ENCODE data around the gene CD69. TPM values are rescaled to one million over a fixed set of nuclear protein-coding genes. Genes with fewer than 3 reads are reported as not detected.

The CD69 gene
- total RNA-seq, 4 donors from 2014 or later: 0.47 to 2.6 (median 1.1) TPM

DNA sequence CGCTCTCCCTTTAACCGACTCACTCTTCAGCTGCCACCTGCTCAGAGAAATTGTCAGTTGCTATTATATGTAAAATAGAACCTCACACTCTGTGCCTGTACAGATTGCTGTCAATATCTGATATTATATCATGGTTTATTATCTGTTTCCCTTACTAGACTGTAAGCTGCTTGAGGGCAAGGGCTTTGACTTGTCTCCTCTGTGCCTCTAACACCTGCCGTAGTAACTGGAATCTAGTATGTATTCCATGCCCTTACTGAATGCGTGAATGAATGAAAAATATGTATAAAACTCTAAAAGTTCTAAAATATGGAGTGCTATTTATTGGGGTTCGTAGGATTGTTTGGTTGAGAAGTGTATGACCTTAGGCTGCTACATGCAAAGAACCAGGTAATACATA lies 1.7 kb upstream of the CD69 start:
- peaks cover 11% of the 10 kb centered on the region for H3K27me3 ChIP-seq
- no peaks in the 10 kb centered on the region for H3K9me3 ChIP-seq
- no peak overlapping the region for H3K4me3 ChIP-seq
- 96 to 100% methylated on average over 5 of the region's 5 CpGs for WGBS, 2 donors (ENCODE audit: low coverage in 1 of 2)
- TF ChIP-seq POLR2A (IDR thresholded peaks at IDR 0.05): no peak
- TF ChIP-seq, protein P1, sequence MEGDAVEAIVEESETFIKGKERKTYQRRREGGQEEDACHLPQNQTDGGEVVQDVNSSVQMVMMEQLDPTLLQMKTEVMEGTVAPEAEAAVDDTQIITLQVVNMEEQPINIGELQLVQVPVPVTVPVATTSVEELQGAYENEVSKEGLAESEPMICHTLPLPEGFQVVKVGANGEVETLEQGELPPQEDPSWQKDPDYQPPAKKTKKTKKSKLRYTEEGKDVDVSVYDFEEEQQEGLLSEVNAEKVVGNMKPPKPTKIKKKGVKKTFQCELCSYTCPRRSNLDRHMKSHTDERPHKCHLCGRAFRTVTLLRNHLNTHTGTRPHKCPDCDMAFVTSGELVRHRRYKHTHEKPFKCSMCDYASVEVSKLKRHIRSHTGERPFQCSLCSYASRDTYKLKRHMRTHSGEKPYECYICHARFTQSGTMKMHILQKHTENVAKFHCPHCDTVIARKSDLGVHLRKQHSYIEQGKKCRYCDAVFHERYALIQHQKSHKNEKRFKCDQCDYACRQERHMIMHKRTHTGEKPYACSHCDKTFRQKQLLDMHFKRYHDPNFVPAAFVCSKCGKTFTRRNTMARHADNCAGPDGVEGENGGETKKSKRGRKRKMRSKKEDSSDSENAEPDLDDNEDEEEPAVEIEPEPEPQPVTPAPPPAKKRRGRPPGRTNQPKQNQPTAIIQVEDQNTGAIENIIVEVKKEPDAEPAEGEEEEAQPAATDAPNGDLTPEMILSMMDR (IDR thresholded peaks at IDR 0.05): no peak
- H3K27ac ChIP-seq: no peak overlapping the region
- no peaks in the 10 kb centered on the region for H3K36me3 ChIP-seq
- no peaks in the 10 kb centered on the region for H3K4me1 ChIP-seq
- ATAC-seq: no peak

DNA sequence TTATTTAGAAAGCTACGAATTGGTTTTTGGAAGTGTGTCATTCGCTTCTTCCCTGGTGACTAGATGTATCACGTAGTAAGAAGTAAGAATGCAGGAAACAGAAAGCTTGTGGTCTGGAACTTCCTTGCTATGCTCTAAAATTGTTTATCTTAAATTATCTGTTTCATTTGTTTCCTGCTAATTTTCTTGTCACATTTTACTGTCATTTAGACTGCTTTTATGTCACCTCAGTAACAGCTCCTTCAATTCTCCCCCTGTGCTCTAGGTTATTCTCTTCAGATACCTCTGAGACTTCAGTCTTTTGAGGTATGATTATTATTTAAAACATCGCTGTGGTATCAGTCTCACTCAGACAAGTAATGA lies 699 bp upstream of the CD69 start:
- Histone ChIP-seq H3K4me1 (no peaks in the 10 kb centered on the region), H3K4me3 (no peak overlapping the region), H3K36me3 (no peaks in the 10 kb centered on the region), H3K9me3 (no peaks in the 10 kb centered on the region), H3K27me3 (peaks cover 11% of the 10 kb centered on the region), H3K27ac (no peak overlapping the region)
- no peak for ATAC-seq
- 50 to 64% methylated on average over 4 of the region's 4 CpGs for WGBS, 2 donors (ENCODE audit: low coverage in 1 of 2)
- TF ChIP-seq, protein P1 (IDR thresholded peaks at IDR 0.05): no peak
- TF ChIP-seq POLR2AphosphoS5 (IDR thresholded peaks at IDR 0.05) (no peak), EP300 (IDR thresholded peaks at IDR 0.05) (no peak), POLR2A (IDR thresholded peaks at IDR 0.05) (no peak)

DNA sequence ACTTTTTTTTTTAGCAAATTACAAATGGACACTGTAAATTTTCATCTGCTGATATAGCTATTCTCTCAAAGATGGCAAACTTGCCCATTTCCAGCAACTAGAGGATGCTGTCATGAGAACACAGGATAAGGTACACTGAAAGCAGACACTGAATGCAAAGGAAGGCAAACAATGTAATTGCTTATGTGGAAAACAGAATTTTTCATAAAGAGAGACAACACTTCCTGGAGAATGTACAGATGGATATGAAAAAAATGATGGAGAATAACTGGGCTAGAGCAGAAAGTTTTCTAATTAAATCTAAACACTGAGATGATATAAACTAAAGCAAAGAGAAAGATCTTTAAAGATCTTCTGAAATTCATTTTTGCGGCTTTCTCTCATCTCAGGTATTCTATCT lies 581 bp downstream of the CD69 start:
- no peaks in the 10 kb centered on the region for H3K4me1 ChIP-seq
- TF ChIP-seq, protein P1 (IDR thresholded peaks at IDR 0.05): no peak
- no peak overlapping the region for H3K4me3 ChIP-seq
- ATAC-seq: no peak
- H3K36me3 ChIP-seq: no peaks in the 10 kb centered on the region
- WGBS, 2 donors (ENCODE audit: low coverage in 1 of 2): 68 to 86% methylated on average over 1 of the region's 1 CpG
- no peaks in the 10 kb centered on the region for H3K9me3 ChIP-seq
- H3K27ac ChIP-seq: no peak overlapping the region
- peaks cover 11% of the 10 kb centered on the region for H3K27me3 ChIP-seq

DNA sequence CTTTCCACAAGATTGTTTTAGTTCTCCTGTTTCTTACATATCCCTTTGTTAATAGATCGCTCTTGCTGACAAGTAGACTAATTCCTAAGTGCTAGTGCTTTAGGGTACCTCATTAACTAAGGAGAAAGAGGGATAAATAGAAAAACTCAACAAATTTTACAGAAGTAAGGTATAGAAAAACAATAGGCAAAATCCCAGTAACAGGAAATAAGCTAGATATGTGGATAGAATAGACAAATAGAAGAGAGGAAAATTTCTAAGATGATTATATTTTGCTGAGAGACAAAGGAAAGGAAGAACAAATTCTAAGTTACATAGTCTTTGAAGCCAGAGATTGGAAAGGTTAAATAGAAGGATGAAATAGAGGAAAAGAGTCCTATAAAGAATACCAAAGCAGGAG lies 1.0 kb downstream of the CD69 start:
- Histone ChIP-seq H3K4me1 (no peaks in the 10 kb centered on the region), H3K4me3 (no peak overlapping the region), H3K36me3 (no peaks in the 10 kb centered on the region), H3K27me3 (peaks cover 11% of the 10 kb centered on the region), H3K9me3 (no peaks in the 10 kb centered on the region), H3K27ac (no peak overlapping the region)
- no peak for TF ChIP-seq EP300 (IDR thresholded peaks at IDR 0.05)
- no peak for TF ChIP-seq POLR2AphosphoS5 (IDR thresholded peaks at IDR 0.05)
- TF ChIP-seq, protein P1 (IDR thresholded peaks at IDR 0.05): no peak
- no peak for TF ChIP-seq POLR2A (IDR thresholded peaks at IDR 0.05)
- WGBS, 2 donors (ENCODE audit: low coverage in 1 of 2): 80 to 83% methylated on average over 1 of the region's 1 CpG
- ATAC-seq: no peak

DNA sequence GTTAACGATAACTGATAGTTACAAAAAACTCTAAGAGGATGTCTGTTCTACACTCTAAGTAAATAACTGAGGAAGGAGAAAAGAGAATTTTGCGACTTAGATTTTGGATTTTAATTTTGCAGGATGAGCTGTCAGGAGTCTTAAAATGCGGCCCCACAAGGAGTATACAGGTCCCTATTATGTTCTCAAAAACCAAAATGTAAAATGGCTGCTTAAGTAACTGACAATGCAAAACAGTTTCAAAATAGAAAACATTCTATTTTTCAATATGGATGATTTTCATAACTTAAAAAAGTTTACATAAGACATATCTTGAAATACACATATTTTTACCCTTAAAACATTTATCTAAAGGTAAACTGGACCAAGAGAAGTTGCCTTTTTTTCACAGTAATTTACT lies 2.6 kb downstream of the CD69 start:
- no peak for ATAC-seq
- Histone ChIP-seq H3K4me3 (peak overlapping the region in 1 of 2 donors; percentile 26), H3K36me3 (no peaks in the 10 kb centered on the region), H3K27me3 (peaks cover 11% of the 10 kb centered on the region), H3K9me3 (no peaks in the 10 kb centered on the region), H3K27ac (no peak overlapping the region), H3K4me1 (no peaks in the 10 kb centered on the region)
- TF ChIP-seq POLR2AphosphoS5 (IDR thresholded peaks at IDR 0.05): no peak
- TF ChIP-seq, protein P1 (IDR thresholded peaks at IDR 0.05): no peak
- TF ChIP-seq EP300 (IDR thresholded peaks at IDR 0.05): no peak
- no peak for TF ChIP-seq POLR2A (IDR thresholded peaks at IDR 0.05)
- 69 to 84% methylated on average over 3 of the region's 3 CpGs for WGBS, 2 donors (ENCODE audit: low coverage in 1 of 2)

Measured in gastroesophageal sphincter (tissue), 4 donors.